Panc1 (cell line): Measurements from ENCODE around the gene ANO3. TPM values are rescaled to one million over a fixed set of nuclear protein-coding genes. Genes with fewer than 3 reads are reported as not detected.

ENCODE experiments used
- ATAC-seq: fragments of 200-7000 bp; cut with Tn5 transposase; 2 replicates; pipeline ENCODE4 v1.9.1; 2020; ENCODE audit warnings: mild to moderate bottlenecking, moderate library complexity
- BruUV-seq: library from RNA; stranded (reverse); fragments of 400-500 nt; replicated peaks from 2 replicates; lab custom pipeline; 2021; lab: Mats Ljungman, UMichigan
- CTCF ChIA-PET: fragments of 300-600 bp; sonication (Branson Sonifier 250); formaldehyde crosslinking; loops from one replicate; lab custom pipeline; 2022; ENCODE audit warnings: antibody characterized with exemption; lab: Charles Lee
- POLR2A ChIA-PET: fragments of 300-600 bp; sonication (Branson Sonifier 250); formaldehyde crosslinking; loops from one replicate; lab custom pipeline; 2022; ENCODE audit warnings: antibody characterized with exemption; lab: Charles Lee
- DNase-seq: peaks from one replicate; pipeline ENCODE4 v3.0.0-alpha.2; 2010; ENCODE audit warnings: low read depth, low spot score
- H3K27ac ChIP-seq: 2 replicates; pipeline ENCODE4 v1.5.1; 2011; ENCODE audit warnings: mild to moderate bottlenecking, low read length, inconsistent platforms
- H3K27me3 ChIP-seq: fragments of 200-500 bp; sonication (Bioruptor generic); 2 replicates; pipeline ENCODE4 v1.6.0; 2014; ENCODE audit warnings: low read length, inconsistent platforms; ENCODE audit not compliant: control insufficient read depth, insufficient read depth
- H3K36me3 ChIP-seq: fragments of 200-500 bp; sonication (Bioruptor generic); 2 replicates; pipeline ENCODE4 v1.5.1; 2014; ENCODE audit warnings: inconsistent platforms, mild to moderate bottlenecking, low read length, moderate library complexity; ENCODE audit not compliant: control insufficient read depth, insufficient read depth
- H3K4me1 ChIP-seq: 2 replicates; pipeline ENCODE4 v1.5.1; 2011; ENCODE audit warnings: inconsistent platforms, mild to moderate bottlenecking, low read length, moderate library complexity; ENCODE audit not compliant: control insufficient read depth, insufficient read depth
- H3K4me3 ChIP-seq, 2 experiments: 2 replicates each; pipeline ENCODE4 v1.5.1; 2011 to 2012; ENCODE audit warnings: low read depth in 2 of 2, low read length in 2 of 2, mild to moderate bottlenecking in 2 of 2, inconsistent platforms in 1 of 2, moderate library complexity in 1 of 2
- H3K9me3 ChIP-seq: fragments of 200-500 bp; sonication (Bioruptor generic); 2 replicates; pipeline ENCODE4 v1.5.1; 2014; ENCODE audit warnings: low read depth, mild to moderate bottlenecking, inconsistent platforms, low read length, moderate library complexity; ENCODE audit not compliant: control insufficient read depth, insufficient read depth
- POLR2AphosphoS5 ChIP-seq: IDR thresholded peaks from 2 replicates; pipeline ENCODE4 v1.6.1; 2012; ENCODE audit warnings: mild to moderate bottlenecking, low read depth, low read length, moderate library complexity
- SIN3A ChIP-seq: IDR thresholded peaks from 2 replicates; pipeline ENCODE4 v1.6.1; 2012; ENCODE audit warnings: low read depth, mild to moderate bottlenecking, low read length, moderate library complexity, borderline replicate concordance; ENCODE audit not compliant: insufficient read depth
- TCF7L2 ChIP-seq: IDR thresholded peaks from 2 replicates; pipeline ENCODE4 v1.6.1; 2011; ENCODE audit warnings: mild to moderate bottlenecking, low read depth, low read length, inconsistent platforms
- in situ Hi-C: cut with HindIII; loops from 2 replicates; pipeline ENCODE4 v1.10.0; 2016; ENCODE audit warnings: low sequenced_read_pairs, low pct_unique_long_range_greater_than_20kb
- intact Hi-C: fragments of 100-400 bp; cut with micrococcal nuclease; formaldehyde crosslinking; loops from one replicate; pipeline ENCODE4 v1.10.0; 2022; ENCODE audit not compliant: unreplicated experiment
- total RNA-seq: library from RNA; stranded (reverse); gene quantifications from one replicate; pipeline ENCODE4 v1.2.1, GENCODE V29; 2021; ENCODE audit not compliant: unreplicated experiment
- TF ChIP-seq, protein P1 (sequence below): fragments of 450-650 bp; IDR thresholded peaks from 2 replicates; pipeline ENCODE4 v1.5.1; 2017; ENCODE audit warnings: mild to moderate bottlenecking
- TF ChIP-seq, protein P2 (sequence below), 2 experiments: IDR thresholded peaks; 2 replicates each; pipeline ENCODE4 v1.6.1; 2011 to 2012; ENCODE audit warnings: low read depth in 2 of 2, control low read depth in 1 of 2, low read length in 1 of 2, mild to moderate bottlenecking in 1 of 2, moderate library complexity in 1 of 2; ENCODE audit not compliant: insufficient read depth in 1 of 2

ANO3 gene
- total RNA-seq, 1 experiment from 2014 or later = not detected

GRCh38 chr11:26573896-26574295, 242.0 kb downstream of the ANO3 start:
- intact Hi-C loops (no loop called here), in situ Hi-C loops (no loop called here)
- no TSS peak for BruUV-seq

DNA sequence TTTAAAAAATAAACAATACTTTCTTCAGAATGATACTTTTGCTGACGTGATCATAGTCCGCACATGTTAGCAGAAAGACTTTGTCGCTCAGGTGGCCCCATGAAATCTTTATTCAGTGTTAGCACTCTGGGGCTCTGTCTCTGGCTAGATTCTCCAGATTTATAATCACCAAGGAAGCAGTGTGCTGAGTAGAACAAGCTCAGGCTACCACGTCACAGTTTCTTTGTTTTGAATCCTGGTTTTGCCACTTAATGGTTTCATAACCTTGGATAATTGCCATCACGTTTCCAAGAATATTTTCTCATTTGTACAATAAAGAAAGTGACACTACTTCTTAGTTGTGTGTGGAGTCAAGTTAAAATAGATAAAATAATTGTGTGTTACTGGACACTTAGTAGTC, 244.0 kb downstream of the ANO3 start:
- Histone ChIP-seq H3K27me3 (no peaks in the 10 kb centered on the region), H3K4me1 (no peaks in the 10 kb centered on the region), H3K36me3 (no peaks in the 10 kb centered on the region), H3K27ac (no peak overlapping the region), H3K4me3 (no peak overlapping the region), H3K9me3 (no peaks in the 10 kb centered on the region)
- in situ Hi-C loops (no loop called here), intact Hi-C loops (no loop called here)
- BruUV-seq = no TSS peak
- POLR2A ChIA-PET = no interaction called here
- ATAC-seq (no peak), DNase-seq (no peak)
- CTCF ChIA-PET = no interaction called here
- no peak for TF ChIP-seq SIN3A
- TF ChIP-seq, protein P1, sequence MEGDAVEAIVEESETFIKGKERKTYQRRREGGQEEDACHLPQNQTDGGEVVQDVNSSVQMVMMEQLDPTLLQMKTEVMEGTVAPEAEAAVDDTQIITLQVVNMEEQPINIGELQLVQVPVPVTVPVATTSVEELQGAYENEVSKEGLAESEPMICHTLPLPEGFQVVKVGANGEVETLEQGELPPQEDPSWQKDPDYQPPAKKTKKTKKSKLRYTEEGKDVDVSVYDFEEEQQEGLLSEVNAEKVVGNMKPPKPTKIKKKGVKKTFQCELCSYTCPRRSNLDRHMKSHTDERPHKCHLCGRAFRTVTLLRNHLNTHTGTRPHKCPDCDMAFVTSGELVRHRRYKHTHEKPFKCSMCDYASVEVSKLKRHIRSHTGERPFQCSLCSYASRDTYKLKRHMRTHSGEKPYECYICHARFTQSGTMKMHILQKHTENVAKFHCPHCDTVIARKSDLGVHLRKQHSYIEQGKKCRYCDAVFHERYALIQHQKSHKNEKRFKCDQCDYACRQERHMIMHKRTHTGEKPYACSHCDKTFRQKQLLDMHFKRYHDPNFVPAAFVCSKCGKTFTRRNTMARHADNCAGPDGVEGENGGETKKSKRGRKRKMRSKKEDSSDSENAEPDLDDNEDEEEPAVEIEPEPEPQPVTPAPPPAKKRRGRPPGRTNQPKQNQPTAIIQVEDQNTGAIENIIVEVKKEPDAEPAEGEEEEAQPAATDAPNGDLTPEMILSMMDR = no peak

More at GRCh38 chr11:26573896-26574295, 242.0 kb downstream of the ANO3 start:
- Histone ChIP-seq H3K36me3 (no peaks in the 10 kb centered on the region), H3K4me3 (no peak overlapping the region), H3K27ac (no peak overlapping the region), H3K4me1 (no peaks in the 10 kb centered on the region), H3K9me3 (no peaks in the 10 kb centered on the region), H3K27me3 (no peaks in the 10 kb centered on the region; the same call in 1 of the 2 replicates)
- CTCF ChIA-PET = no interaction called here
- DNase-seq (no peak), ATAC-seq (no peak)
- POLR2A ChIA-PET = no interaction called here
- no peak for TF ChIP-seq TCF7L2
- no peak for TF ChIP-seq SIN3A
- TF ChIP-seq, protein P2, sequence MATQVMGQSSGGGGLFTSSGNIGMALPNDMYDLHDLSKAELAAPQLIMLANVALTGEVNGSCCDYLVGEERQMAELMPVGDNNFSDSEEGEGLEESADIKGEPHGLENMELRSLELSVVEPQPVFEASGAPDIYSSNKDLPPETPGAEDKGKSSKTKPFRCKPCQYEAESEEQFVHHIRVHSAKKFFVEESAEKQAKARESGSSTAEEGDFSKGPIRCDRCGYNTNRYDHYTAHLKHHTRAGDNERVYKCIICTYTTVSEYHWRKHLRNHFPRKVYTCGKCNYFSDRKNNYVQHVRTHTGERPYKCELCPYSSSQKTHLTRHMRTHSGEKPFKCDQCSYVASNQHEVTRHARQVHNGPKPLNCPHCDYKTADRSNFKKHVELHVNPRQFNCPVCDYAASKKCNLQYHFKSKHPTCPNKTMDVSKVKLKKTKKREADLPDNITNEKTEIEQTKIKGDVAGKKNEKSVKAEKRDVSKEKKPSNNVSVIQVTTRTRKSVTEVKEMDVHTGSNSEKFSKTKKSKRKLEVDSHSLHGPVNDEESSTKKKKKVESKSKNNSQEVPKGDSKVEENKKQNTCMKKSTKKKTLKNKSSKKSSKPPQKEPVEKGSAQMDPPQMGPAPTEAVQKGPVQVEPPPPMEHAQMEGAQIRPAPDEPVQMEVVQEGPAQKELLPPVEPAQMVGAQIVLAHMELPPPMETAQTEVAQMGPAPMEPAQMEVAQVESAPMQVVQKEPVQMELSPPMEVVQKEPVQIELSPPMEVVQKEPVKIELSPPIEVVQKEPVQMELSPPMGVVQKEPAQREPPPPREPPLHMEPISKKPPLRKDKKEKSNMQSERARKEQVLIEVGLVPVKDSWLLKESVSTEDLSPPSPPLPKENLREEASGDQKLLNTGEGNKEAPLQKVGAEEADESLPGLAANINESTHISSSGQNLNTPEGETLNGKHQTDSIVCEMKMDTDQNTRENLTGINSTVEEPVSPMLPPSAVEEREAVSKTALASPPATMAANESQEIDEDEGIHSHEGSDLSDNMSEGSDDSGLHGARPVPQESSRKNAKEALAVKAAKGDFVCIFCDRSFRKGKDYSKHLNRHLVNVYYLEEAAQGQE (IDR thresholded peaks at IDR 0.05; ENCODE audit: insufficient read depth in 1 of 2, low read depth in 2 of 2, low read length in 1 of 2) = no peak

DNA sequence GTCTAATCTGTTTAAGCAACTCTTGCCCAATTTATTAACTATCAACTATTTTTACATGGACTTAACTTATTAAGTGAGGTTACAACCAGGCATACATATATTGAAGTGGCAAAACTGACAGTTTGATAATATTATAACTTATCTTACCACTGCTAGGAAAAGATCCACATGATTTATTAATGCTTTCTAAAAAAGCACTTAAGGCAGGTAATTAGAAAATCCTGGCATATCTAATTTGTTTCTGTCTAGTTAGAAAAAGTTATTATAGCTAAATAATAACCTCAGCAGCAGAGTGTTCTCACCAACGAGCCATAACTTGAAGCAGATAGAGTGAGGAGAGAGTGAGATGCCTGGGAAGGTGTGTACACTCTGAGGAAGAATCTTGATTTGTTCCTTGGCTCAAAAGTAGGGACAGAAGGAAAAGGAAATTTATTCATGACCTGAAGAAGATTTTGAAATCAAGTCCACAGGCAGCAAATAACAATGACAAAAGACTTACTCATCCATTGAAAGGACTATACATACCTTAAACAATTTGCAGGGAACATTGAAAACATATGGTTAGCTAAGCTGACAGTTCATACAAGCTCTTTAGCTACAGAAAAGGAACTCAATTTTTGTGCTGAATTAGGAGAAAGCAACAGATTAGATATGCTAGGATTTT, 247.2 kb downstream of the ANO3 start:
- Histone ChIP-seq H3K4me3 (no peak overlapping the region), H3K9me3 (no peaks in the 10 kb centered on the region), H3K27ac (no peak overlapping the region), H3K27me3 (no peaks in the 10 kb centered on the region), H3K36me3 (no peaks in the 10 kb centered on the region), H3K4me1 (no peaks in the 10 kb centered on the region)
- TF ChIP-seq TCF7L2 = no peak
- TF ChIP-seq, protein P2 (IDR thresholded peaks at IDR 0.05; ENCODE audit: insufficient read depth in 1 of 2, low read depth in 2 of 2, low read length in 1 of 2) = no peak
- TF ChIP-seq, protein P1 = no peak
- no peak for TF ChIP-seq SIN3A
- TF ChIP-seq POLR2AphosphoS5 = no peak
- no TSS peak for BruUV-seq
- DNase-seq (no peak), ATAC-seq (no peak)
- intact Hi-C loops = no loop called here
- in situ Hi-C loops = no loop called here
- ChIA-PET POLR2A (no interaction called here), CTCF (no interaction called here)
